BE2C (cell line): ENCODE results near the gene CHD5.

ENCODE experiments used
- DNase-seq: peaks from one replicate; pipeline ENCODE4 v3.0.0-alpha.2; 2020
- H3K27me3 ChIP-seq: fragments of 250-450 bp; sonication (Bioruptor Pico); 2 replicates; pipeline ENCODE4 v1.5.1; 2020; ENCODE audit warnings: mild to moderate bottlenecking
- H3K36me3 ChIP-seq: fragments of 250-450 bp; sonication (Bioruptor Pico); 2 replicates; pipeline ENCODE4 v1.5.1; 2020; ENCODE audit warnings: mild to moderate bottlenecking
- H3K4me1 ChIP-seq: fragments of 250-450 bp; sonication (Bioruptor Pico); 2 replicates; pipeline ENCODE4 v1.5.1; 2020
- H3K4me3 ChIP-seq: 2 replicates; pipeline ENCODE4 v1.5.1; 2011; ENCODE audit warnings: low read depth, low read length
- H3K9me3 ChIP-seq: fragments of 250-450 bp; sonication (Bioruptor Pico); 2 replicates; pipeline ENCODE4 v1.5.1; 2020
- TF ChIP-seq, protein P1 (sequence below): IDR thresholded peaks from 2 replicates; pipeline ENCODE4 v1.5.1; 2012; ENCODE audit warnings: mild to moderate bottlenecking, low read depth, low read length

CHD5 gene

DNA sequence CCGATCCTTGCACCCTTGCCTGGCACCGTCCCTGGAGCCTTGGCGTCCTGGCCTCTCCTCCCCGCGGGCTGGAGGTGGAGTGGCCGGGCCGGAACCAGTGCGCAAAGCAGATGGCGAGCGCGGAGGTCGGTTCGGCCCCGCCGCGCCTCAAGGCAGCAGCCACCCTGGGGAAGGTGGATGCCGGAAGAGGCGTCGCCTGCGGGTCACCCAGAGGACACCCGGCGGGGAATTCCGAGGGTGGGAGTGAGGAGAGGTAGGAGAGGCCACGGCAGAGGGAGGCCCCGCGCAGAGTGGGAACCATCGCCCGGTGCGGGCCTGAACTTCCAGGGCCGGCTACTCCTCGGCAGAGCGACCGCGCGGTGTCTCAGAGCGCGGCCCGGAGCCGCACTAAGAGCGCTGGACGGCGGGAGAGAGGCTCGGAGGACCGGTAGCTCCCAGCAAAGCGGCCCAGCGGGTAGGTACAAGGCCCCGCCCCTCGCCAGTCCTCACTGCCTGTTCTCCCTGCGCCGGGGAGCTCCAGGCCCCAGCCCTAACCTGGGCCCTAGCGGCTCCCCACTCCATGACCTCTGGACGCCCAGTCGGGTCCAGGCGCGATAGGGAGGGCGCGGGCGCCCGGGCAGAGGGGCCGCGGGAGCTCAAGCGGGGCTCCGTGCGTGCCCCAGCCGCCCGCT lies 25.9 kb upstream of the CHD5 start, which contains the start of gene RNF207:
TSS of gene RNF207 (plus strand) at position 271 of the 671 bp plus-strand sequence. CDS start 417 bp downstream, outside the sequence.
- TF ChIP-seq, protein P1, sequence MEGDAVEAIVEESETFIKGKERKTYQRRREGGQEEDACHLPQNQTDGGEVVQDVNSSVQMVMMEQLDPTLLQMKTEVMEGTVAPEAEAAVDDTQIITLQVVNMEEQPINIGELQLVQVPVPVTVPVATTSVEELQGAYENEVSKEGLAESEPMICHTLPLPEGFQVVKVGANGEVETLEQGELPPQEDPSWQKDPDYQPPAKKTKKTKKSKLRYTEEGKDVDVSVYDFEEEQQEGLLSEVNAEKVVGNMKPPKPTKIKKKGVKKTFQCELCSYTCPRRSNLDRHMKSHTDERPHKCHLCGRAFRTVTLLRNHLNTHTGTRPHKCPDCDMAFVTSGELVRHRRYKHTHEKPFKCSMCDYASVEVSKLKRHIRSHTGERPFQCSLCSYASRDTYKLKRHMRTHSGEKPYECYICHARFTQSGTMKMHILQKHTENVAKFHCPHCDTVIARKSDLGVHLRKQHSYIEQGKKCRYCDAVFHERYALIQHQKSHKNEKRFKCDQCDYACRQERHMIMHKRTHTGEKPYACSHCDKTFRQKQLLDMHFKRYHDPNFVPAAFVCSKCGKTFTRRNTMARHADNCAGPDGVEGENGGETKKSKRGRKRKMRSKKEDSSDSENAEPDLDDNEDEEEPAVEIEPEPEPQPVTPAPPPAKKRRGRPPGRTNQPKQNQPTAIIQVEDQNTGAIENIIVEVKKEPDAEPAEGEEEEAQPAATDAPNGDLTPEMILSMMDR = no peak
- no peaks in the 10 kb centered on the region for H3K4me1 ChIP-seq
- H3K9me3 ChIP-seq = no peaks in the 10 kb centered on the region
- H3K4me3 ChIP-seq = no peak within 1 kb of the TSS
- no peaks in the 10 kb centered on the region for H3K36me3 ChIP-seq
- no peaks in the 10 kb centered on the region for H3K27me3 ChIP-seq
- no peak for DNase-seq

- TF ChIP-seq, protein P1 = no peak
- Histone ChIP-seq H3K9me3 (no peaks in the 10 kb centered on the region), H3K36me3 (peaks cover 11% of the 10 kb centered on the region), H3K27me3 (no peaks in the 10 kb centered on the region), H3K4me1 (no peaks in the 10 kb centered on the region), H3K4me3 (no peak overlapping the region)
- no peak for DNase-seq
These were observed 22.1 kb upstream of the CHD5 start for GRCh38 chr1:6202256-6202655.

DNA sequence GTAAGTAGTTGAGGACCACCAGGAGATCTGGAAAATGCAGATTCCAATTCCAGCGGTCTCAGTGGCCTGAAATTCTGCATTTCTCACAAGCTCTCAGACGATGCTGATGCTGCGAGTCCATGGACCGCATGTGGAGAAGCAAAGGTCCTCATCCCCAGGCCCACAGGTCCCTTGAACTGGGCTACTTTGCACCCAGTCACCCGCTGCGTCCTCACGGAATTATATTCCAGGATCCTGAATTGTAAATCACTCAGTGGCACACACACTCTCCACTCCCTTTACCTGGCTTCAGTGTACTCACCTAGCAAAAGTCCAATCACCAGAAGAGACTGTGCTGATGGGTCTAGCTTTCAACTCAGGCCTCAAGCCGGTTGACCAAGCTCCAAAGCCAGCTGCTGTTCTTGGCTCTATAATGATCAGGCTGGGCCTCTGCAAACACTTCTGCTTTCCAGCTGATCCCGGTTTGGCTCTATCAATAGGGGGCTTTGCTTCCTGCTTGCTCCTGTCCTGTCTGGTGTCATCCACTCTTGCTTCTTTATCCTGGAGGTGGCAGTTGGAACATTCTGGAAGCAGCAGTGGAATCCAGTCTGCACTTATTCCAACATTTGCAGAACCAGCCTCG lies 20.2 kb upstream of the CHD5 start:
- no peaks in the 10 kb centered on the region for H3K27me3 ChIP-seq
- peaks cover 27% of the 10 kb centered on the region for H3K36me3 ChIP-seq
- no peaks in the 10 kb centered on the region for H3K4me1 ChIP-seq
- TF ChIP-seq, protein P1 = no peak
- DNase-seq = no peak
- H3K9me3 ChIP-seq = no peaks in the 10 kb centered on the region
- H3K4me3 ChIP-seq = peak overlapping the region; percentile 93

- Histone ChIP-seq H3K36me3 (peaks cover 34% of the 10 kb centered on the region), H3K27me3 (no peaks in the 10 kb centered on the region), H3K4me1 (no peaks in the 10 kb centered on the region), H3K9me3 (no peaks in the 10 kb centered on the region), H3K4me3 (peak within 1 kb of the TSS; percentile 93)
- TF ChIP-seq, protein P1 = no peak
- DNase-seq = peak; percentile 93
These were observed 19.4 kb upstream of the CHD5 start, which contains the start of gene RPL22 for GRCh38 chr1:6199298-6200187. RPL22 (minus strand) TSS chr1:6199595; CDS start chr1:6199573, 22 bp downstream.

- Histone ChIP-seq H3K36me3 (peaks cover 40% of the 10 kb centered on the region), H3K4me1 (no peaks in the 10 kb centered on the region), H3K9me3 (no peaks in the 10 kb centered on the region), H3K4me3 (peak overlapping the region; percentile 93), H3K27me3 (no peaks in the 10 kb centered on the region)
- TF ChIP-seq, protein P1 = no peak
- no peak for DNase-seq
These were observed 18.7 kb upstream of the CHD5 start for GRCh38 chr1:6198646-6199297.
